ENCODE data around the gene C12orf57.

DNA sequence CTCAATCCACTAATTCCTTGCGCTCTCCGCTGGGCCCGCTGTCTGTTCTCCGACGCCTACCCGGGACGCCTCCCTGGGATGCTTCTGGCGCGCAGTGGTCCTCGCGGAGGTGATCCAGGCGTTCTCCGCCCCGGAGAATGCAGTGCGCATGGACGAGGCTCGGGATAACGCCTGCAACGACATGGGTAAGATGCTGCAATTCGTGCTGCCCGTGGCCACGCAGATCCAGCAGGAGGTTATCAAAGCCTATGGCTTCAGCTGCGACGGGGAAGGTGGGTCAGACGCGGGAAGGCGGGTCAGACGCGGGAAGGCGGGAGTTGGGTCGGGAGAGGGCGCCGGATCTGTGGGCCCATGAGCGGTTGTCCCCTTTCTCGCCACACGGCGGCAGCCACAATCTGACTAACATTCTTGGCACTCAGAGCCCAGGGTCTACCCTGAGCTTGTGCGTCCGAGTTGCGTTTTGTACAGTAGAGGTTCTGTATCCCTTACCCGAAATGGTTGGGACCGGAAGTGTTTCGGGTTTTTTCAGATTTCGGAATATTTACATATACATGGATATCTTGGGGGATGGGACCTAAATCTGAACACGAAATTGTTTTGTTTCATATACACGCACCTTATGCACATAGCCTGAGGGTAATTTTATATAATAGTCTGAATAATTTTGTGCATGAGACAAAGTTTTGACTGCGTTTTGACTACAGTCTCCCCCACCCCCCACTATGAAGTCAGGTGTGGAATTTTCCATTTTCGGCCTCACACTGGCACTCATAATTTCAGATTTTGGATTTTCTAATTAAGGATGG, 762 bp downstream of the C12orf57 start:
- TF ChIP-seq POLR2AphosphoS5 (IDR thresholded peaks at IDR 0.05; ENCODE audit: low read depth), result peak; percentile 49; the same call in 1 of the 2 replicates
- TF ChIP-seq, protein P1, sequence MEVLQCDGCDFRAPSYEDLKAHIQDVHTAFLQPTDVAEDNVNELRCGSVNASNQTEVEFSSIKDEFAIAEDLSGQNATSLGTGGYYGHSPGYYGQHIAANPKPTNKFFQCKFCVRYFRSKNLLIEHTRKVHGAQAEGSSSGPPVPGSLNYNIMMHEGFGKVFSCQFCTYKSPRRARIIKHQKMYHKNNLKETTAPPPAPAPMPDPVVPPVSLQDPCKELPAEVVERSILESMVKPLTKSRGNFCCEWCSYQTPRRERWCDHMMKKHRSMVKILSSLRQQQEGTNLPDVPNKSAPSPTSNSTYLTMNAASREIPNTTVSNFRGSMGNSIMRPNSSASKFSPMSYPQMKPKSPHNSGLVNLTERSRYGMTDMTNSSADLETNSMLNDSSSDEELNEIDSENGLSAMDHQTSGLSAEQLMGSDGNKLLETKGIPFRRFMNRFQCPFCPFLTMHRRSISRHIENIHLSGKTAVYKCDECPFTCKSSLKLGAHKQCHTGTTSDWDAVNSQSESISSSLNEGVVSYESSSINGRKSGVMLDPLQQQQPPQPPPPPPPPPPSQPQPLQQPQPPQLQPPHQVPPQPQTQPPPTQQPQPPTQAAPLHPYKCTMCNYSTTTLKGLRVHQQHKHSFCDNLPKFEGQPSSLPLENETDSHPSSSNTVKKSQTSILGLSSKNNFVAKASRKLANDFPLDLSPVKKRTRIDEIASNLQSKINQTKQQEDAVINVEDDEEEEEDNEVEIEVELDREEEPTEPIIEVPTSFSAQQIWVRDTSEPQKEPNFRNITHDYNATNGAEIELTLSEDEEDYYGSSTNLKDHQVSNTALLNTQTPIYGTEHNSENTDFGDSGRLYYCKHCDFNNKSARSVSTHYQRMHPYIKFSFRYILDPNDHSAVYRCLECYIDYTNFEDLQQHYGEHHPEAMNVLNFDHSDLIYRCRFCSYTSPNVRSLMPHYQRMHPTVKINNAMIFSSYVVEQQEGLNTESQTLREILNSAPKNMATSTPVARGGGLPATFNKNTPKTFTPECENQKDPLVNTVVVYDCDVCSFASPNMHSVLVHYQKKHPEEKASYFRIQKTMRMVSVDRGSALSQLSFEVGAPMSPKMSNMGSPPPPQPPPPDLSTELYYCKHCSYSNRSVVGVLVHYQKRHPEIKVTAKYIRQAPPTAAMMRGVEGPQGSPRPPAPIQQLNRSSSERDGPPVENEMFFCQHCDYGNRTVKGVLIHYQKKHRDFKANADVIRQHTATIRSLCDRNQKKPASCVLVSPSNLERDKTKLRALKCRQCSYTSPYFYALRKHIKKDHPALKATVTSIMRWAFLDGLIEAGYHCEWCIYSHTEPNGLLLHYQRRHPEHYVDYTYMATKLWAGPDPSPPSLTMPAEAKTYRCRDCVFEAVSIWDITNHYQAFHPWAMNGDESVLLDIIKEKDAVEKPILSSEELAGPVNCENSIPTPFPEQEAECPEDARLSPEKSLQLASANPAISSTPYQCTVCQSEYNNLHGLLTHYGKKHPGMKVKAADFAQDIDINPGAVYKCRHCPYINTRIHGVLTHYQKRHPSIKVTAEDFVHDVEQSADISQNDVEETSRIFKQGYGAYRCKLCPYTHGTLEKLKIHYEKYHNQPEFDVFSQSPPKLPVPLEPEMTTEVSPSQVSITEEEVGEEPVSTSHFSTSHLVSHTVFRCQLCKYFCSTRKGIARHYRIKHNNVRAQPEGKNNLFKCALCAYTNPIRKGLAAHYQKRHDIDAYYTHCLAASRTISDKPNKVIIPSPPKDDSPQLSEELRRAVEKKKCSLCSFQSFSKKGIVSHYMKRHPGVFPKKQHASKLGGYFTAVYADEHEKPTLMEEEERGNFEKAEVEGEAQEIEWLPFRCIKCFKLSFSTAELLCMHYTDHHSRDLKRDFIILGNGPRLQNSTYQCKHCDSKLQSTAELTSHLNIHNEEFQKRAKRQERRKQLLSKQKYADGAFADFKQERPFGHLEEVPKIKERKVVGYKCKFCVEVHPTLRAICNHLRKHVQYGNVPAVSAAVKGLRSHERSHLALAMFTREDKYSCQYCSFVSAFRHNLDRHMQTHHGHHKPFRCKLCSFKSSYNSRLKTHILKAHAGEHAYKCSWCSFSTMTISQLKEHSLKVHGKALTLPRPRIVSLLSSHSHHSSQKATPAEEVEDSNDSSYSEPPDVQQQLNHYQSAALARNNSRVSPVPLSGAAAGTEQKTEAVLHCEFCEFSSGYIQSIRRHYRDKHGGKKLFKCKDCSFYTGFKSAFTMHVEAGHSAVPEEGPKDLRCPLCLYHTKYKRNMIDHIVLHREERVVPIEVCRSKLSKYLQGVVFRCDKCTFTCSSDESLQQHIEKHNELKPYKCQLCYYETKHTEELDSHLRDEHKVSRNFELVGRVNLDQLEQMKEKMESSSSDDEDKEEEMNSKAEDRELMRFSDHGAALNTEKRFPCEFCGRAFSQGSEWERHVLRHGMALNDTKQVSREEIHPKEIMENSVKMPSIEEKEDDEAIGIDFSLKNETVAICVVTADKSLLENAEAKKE (CRISPR knock-in tag; IDR thresholded peaks at IDR 0.05), result no peak
- TF ChIP-seq, protein P2, sequence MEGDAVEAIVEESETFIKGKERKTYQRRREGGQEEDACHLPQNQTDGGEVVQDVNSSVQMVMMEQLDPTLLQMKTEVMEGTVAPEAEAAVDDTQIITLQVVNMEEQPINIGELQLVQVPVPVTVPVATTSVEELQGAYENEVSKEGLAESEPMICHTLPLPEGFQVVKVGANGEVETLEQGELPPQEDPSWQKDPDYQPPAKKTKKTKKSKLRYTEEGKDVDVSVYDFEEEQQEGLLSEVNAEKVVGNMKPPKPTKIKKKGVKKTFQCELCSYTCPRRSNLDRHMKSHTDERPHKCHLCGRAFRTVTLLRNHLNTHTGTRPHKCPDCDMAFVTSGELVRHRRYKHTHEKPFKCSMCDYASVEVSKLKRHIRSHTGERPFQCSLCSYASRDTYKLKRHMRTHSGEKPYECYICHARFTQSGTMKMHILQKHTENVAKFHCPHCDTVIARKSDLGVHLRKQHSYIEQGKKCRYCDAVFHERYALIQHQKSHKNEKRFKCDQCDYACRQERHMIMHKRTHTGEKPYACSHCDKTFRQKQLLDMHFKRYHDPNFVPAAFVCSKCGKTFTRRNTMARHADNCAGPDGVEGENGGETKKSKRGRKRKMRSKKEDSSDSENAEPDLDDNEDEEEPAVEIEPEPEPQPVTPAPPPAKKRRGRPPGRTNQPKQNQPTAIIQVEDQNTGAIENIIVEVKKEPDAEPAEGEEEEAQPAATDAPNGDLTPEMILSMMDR (conservative IDR thresholded peaks at IDR 0.05; ENCODE audit: low read depth in 2 of 2), result peak; percentile 62 to 93
- TF ChIP-seq, protein P3, sequence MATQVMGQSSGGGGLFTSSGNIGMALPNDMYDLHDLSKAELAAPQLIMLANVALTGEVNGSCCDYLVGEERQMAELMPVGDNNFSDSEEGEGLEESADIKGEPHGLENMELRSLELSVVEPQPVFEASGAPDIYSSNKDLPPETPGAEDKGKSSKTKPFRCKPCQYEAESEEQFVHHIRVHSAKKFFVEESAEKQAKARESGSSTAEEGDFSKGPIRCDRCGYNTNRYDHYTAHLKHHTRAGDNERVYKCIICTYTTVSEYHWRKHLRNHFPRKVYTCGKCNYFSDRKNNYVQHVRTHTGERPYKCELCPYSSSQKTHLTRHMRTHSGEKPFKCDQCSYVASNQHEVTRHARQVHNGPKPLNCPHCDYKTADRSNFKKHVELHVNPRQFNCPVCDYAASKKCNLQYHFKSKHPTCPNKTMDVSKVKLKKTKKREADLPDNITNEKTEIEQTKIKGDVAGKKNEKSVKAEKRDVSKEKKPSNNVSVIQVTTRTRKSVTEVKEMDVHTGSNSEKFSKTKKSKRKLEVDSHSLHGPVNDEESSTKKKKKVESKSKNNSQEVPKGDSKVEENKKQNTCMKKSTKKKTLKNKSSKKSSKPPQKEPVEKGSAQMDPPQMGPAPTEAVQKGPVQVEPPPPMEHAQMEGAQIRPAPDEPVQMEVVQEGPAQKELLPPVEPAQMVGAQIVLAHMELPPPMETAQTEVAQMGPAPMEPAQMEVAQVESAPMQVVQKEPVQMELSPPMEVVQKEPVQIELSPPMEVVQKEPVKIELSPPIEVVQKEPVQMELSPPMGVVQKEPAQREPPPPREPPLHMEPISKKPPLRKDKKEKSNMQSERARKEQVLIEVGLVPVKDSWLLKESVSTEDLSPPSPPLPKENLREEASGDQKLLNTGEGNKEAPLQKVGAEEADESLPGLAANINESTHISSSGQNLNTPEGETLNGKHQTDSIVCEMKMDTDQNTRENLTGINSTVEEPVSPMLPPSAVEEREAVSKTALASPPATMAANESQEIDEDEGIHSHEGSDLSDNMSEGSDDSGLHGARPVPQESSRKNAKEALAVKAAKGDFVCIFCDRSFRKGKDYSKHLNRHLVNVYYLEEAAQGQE (IDR thresholded peaks at IDR 0.05; ENCODE audit: unreplicated experiment), result no peak
- TF ChIP-seq CREB1 (CRISPR knock-in tag; IDR thresholded peaks at IDR 0.05; ENCODE audit: low read depth), result peak; percentile 65
